Stimulated activated naive B cell treated with anti-CD40 and anti-IgM and Interleukin-4, amounts not matched to agents 10 μg/mL and 1 μg/mL and 100 μg/mL, for 72 hours (primary cell): ENCODE data around the gene RBM20.
"Not testable (repeated sequence)": the region's sequence is repeated elsewhere in the genome, so short reads cannot be mapped to it uniquely, and the experiment has no call there.

ENCODE experiments used
- ATAC-seq, 2 donors: fragments of 150-1000 bp; cut with Tn5 transposase; replicated peaks; 2 replicates each; pipeline ENCODE4 v1.10.0; 2021; ENCODE audit warnings: moderate library complexity in 1 of 2
- DNase-seq: peaks from one replicate; pipeline ENCODE4 v3.0.0; 2021
- H3K27ac Mint-ChIP-seq: one replicate; pipeline ENCODE4 v1.8.0; 2022; ENCODE audit warnings: mild to moderate bottlenecking, mixed read lengths
- H3K27me3 Mint-ChIP-seq, 2 donors: one replicate each; pipeline ENCODE4 v1.8.0; 2022; ENCODE audit warnings: mixed read lengths in 2 of 2
- H3K36me3 Mint-ChIP-seq, 2 donors: one replicate each; pipeline ENCODE4 v1.8.0; 2022; ENCODE audit warnings: mixed read lengths in 2 of 2, mild to moderate bottlenecking in 1 of 2
- H3K4me1 Mint-ChIP-seq, 2 donors: one replicate each; pipeline ENCODE4 v1.8.0; 2022; ENCODE audit warnings: mixed read lengths in 2 of 2, mild to moderate bottlenecking in 1 of 2
- H3K4me3 Mint-ChIP-seq, 2 donors: one replicate each; pipeline ENCODE4 v1.8.0; 2022; ENCODE audit warnings: mild to moderate bottlenecking in 2 of 2, mixed read lengths in 2 of 2, moderate library complexity in 1 of 2
- H3K9me3 Mint-ChIP-seq, 2 donors: one replicate each; pipeline ENCODE4 v1.8.0; 2022; ENCODE audit warnings: mixed read lengths in 2 of 2, mild to moderate bottlenecking in 1 of 2

RBM20 gene

GRCh38 chr10:110616493-110617033, 27.6 kb upstream of the RBM20 start:
- peak overlapping the region; percentile 7 for H3K27ac Mint-ChIP-seq
- DNase-seq (no peak), ATAC-seq (no peak)
- H3K36me3 Mint-ChIP-seq, result no peaks in the 10 kb centered on the region
- H3K27me3 Mint-ChIP-seq, result no peaks in the 10 kb centered on the region
- H3K4me1 Mint-ChIP-seq, result peaks cover 37 to 64% of the 10 kb centered on the region in 2 donors
- H3K9me3 Mint-ChIP-seq, result no peaks in the 10 kb centered on the region
- H3K4me3 Mint-ChIP-seq, result no peak overlapping the region

- no peak for DNase-seq
- no peaks in the 10 kb centered on the region for H3K9me3 Mint-ChIP-seq
- peak overlapping the region; percentile 14 for H3K27ac Mint-ChIP-seq
Observed at GRCh38 chr10:110617425-110618229, 26.5 kb upstream of the RBM20 start.

GRCh38 chr10:110618230-110618610, 25.9 kb upstream of the RBM20 start:
- peak; percentile 24 to 25 for ATAC-seq
- H3K4me1 Mint-ChIP-seq, result peaks cover 35 to 47% of the 10 kb centered on the region in 2 donors
- no peaks in the 10 kb centered on the region for H3K36me3 Mint-ChIP-seq

More at GRCh38 chr10:110617425-110618229, 26.5 kb upstream of the RBM20 start:
- Mint-ChIP-seq H3K4me3 (no peak overlapping the region), H3K36me3 (no peaks in the 10 kb centered on the region), H3K27me3 (no peaks in the 10 kb centered on the region), H3K4me1 (peaks cover 36 to 53% of the 10 kb centered on the region in 2 donors)
- ATAC-seq, result no peak

GRCh38 chr10:110619514-110620397, 24.4 kb upstream of the RBM20 start:
- no peaks in the 10 kb centered on the region for H3K36me3 Mint-ChIP-seq
- no peak overlapping the region for H3K27ac Mint-ChIP-seq
- H3K4me1 Mint-ChIP-seq, result peaks cover 21 to 32% of the 10 kb centered on the region in 2 donors
- H3K9me3 Mint-ChIP-seq, result peaks cover 0 to 2% of the 10 kb centered on the region in 2 donors
- no peak for ATAC-seq
- peaks cover 4 to 16% of the 10 kb centered on the region in 2 donors for H3K27me3 Mint-ChIP-seq
- no peak for DNase-seq
- no peak overlapping the region for H3K4me3 Mint-ChIP-seq

More at GRCh38 chr10:110618230-110618610, 25.9 kb upstream of the RBM20 start:
- H3K4me3 Mint-ChIP-seq, result no peak overlapping the region
- peaks cover 0 to 2% of the 10 kb centered on the region in 2 donors for H3K27me3 Mint-ChIP-seq
- H3K9me3 Mint-ChIP-seq, result peaks cover 0 to under 1% of the 10 kb centered on the region in 2 donors
- peak overlapping the region; percentile 14 for H3K27ac Mint-ChIP-seq
- no peak for DNase-seq

GRCh38 chr10:110620398-110620719, 23.8 kb upstream of the RBM20 start:
- DNase-seq (no peak), ATAC-seq (no peak)
- H3K4me1 Mint-ChIP-seq, result peaks cover 20 to 26% of the 10 kb centered on the region in 2 donors
- H3K36me3 Mint-ChIP-seq, result no peaks in the 10 kb centered on the region
- H3K27me3 Mint-ChIP-seq, result peaks cover 5 to 18% of the 10 kb centered on the region in 2 donors
- no peak overlapping the region for H3K27ac Mint-ChIP-seq
- H3K9me3 Mint-ChIP-seq, result peaks cover 0 to 2% of the 10 kb centered on the region in 2 donors
- H3K4me3 Mint-ChIP-seq, result no peak overlapping the region

- H3K4me1 Mint-ChIP-seq, DNase-seq, H3K36me3 Mint-ChIP-seq, ATAC-seq, H3K27ac Mint-ChIP-seq, H3K9me3 Mint-ChIP-seq, H3K4me3 Mint-ChIP-seq: not testable (repeated sequence)
- H3K27me3 Mint-ChIP-seq, result peaks cover 10 to 26% of the 10 kb centered on the region in 2 donors
Observed at GRCh38 chr10:110623316-110623715, 20.8 kb upstream of the RBM20 start.

- Mint-ChIP-seq H3K36me3 (no peaks in the 10 kb centered on the region), H3K27me3 (peaks cover 17 to 26% of the 10 kb centered on the region in 2 donors), H3K4me1 (no peaks in the 10 kb centered on the region), H3K9me3 (peaks cover 0 to 7% of the 10 kb centered on the region in 2 donors), H3K4me3 (no peak overlapping the region), H3K27ac (no peak overlapping the region)
- no peak for DNase-seq
- no peak for ATAC-seq
Observed at GRCh38 chr10:110625356-110625894, 18.7 kb upstream of the RBM20 start.

- Mint-ChIP-seq H3K27ac (no peak overlapping the region), H3K9me3 (peaks cover 0 to 7% of the 10 kb centered on the region in 2 donors), H3K4me3 (no peak overlapping the region), H3K36me3 (no peaks in the 10 kb centered on the region), H3K4me1 (no peaks in the 10 kb centered on the region), H3K27me3 (peaks cover 17 to 26% of the 10 kb centered on the region in 2 donors)
- ATAC-seq (no peak), DNase-seq (no peak)
Observed at GRCh38 chr10:110625951-110626855, 17.9 kb upstream of the RBM20 start.

- H3K36me3 Mint-ChIP-seq, result no peaks in the 10 kb centered on the region
- H3K4me3 Mint-ChIP-seq, result no peak overlapping the region
- no peaks in the 10 kb centered on the region for H3K4me1 Mint-ChIP-seq
- H3K27ac Mint-ChIP-seq, result no peak overlapping the region
- DNase-seq (no peak), ATAC-seq (no peak)
- peaks cover 17 to 25% of the 10 kb centered on the region in 2 donors for H3K27me3 Mint-ChIP-seq
- peaks cover 0 to 7% of the 10 kb centered on the region in 2 donors for H3K9me3 Mint-ChIP-seq
Observed at GRCh38 chr10:110628161-110628560, 16.0 kb upstream of the RBM20 start.

- no peak for ATAC-seq
- H3K27me3 Mint-ChIP-seq, result peaks cover 12 to 13% of the 10 kb centered on the region in 2 donors
- H3K27ac Mint-ChIP-seq, result no peak overlapping the region
- H3K4me3 Mint-ChIP-seq, result no peak overlapping the region
- H3K4me1 Mint-ChIP-seq, result no peaks in the 10 kb centered on the region
- peaks cover 0 to 5% of the 10 kb centered on the region in 2 donors for H3K9me3 Mint-ChIP-seq
- no peaks in the 10 kb centered on the region for H3K36me3 Mint-ChIP-seq
- no peak for DNase-seq
Observed at GRCh38 chr10:110629680-110630191, 14.4 kb upstream of the RBM20 start.

GRCh38 chr10:110631934-110632333, 12.2 kb upstream of the RBM20 start:
- H3K27ac Mint-ChIP-seq, result no peak overlapping the region
- no peak for DNase-seq
- H3K4me1 Mint-ChIP-seq, result no peaks in the 10 kb centered on the region

GRCh38 chr10:110632591-110633215, 11.4 kb upstream of the RBM20 start:
- H3K4me3 Mint-ChIP-seq, result no peak overlapping the region
- H3K4me1 Mint-ChIP-seq, result no peaks in the 10 kb centered on the region
- H3K9me3 Mint-ChIP-seq, result peaks cover 0 to 5% of the 10 kb centered on the region in 2 donors
- ATAC-seq (no peak), DNase-seq (no peak)
- no peaks in the 10 kb centered on the region for H3K36me3 Mint-ChIP-seq
- H3K27me3 Mint-ChIP-seq, result peaks cover 15% of the 10 kb centered on the region in 2 donors
- H3K27ac Mint-ChIP-seq, result no peak overlapping the region

More at GRCh38 chr10:110631934-110632333, 12.2 kb upstream of the RBM20 start:
- ATAC-seq, result no peak
- Mint-ChIP-seq H3K36me3 (no peaks in the 10 kb centered on the region), H3K9me3 (peaks cover 0 to 5% of the 10 kb centered on the region in 2 donors), H3K4me3 (no peak overlapping the region), H3K27me3 (peaks cover 8 to 10% of the 10 kb centered on the region in 2 donors)
